ENCODE data around the gene TMEM200A.

DNA sequence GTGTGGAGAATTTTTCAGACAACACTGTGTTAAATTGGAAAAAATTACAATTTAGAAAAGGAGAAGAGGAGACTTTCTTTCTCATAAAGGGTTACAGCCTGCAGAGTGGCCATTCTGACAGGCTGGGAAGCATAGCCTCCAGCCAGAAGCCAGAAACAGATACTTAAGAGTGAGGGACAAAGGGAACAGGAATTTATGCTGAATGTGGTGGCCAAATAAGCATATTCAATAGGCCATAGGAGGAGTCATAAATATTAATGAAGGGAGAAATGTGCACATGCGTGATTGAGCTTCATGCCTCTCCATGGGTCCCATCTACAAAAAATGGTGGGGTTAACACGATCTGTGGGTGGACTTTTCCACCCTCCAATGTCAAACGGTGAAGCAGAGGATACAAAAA is 13.4 kb downstream of the TMEM200A start:
- TF ChIP-seq EZH2 (IDR thresholded peaks at IDR 0.05; ENCODE audit: low read length, unreplicated experiment): no peak
- TF ChIP-seq, protein P1, sequence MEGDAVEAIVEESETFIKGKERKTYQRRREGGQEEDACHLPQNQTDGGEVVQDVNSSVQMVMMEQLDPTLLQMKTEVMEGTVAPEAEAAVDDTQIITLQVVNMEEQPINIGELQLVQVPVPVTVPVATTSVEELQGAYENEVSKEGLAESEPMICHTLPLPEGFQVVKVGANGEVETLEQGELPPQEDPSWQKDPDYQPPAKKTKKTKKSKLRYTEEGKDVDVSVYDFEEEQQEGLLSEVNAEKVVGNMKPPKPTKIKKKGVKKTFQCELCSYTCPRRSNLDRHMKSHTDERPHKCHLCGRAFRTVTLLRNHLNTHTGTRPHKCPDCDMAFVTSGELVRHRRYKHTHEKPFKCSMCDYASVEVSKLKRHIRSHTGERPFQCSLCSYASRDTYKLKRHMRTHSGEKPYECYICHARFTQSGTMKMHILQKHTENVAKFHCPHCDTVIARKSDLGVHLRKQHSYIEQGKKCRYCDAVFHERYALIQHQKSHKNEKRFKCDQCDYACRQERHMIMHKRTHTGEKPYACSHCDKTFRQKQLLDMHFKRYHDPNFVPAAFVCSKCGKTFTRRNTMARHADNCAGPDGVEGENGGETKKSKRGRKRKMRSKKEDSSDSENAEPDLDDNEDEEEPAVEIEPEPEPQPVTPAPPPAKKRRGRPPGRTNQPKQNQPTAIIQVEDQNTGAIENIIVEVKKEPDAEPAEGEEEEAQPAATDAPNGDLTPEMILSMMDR (conservative IDR thresholded peaks at IDR 0.05; ENCODE audit: low read depth, low read length): no peak
